ENCODE data around the gene EFCAB11.

- TF ChIP-seq CTCF (IDR thresholded peaks at IDR 0.05; ENCODE audit: low read length): no peak
- TF ChIP-seq EZH2phosphoT487 (IDR thresholded peaks at IDR 0.05; ENCODE audit: low read length): no peak
Measured at GRCh38 chr14:89805501-89805900, 149.0 kb downstream of the EFCAB11 start.

All from MM.1S (cell line).